Right forelimb (tissue), 1 donor: ENCODE measurements around the gene TESK2.
"Not testable (repeated sequence)": the region's sequence is repeated elsewhere in the genome, so short reads cannot be mapped to it uniquely, and the experiment has no call there.

Experiments
- DNase-seq: peaks from one replicate; pipeline ENCODE4 v3.0.0-alpha.2; 2018

The TESK2 gene

DNA sequence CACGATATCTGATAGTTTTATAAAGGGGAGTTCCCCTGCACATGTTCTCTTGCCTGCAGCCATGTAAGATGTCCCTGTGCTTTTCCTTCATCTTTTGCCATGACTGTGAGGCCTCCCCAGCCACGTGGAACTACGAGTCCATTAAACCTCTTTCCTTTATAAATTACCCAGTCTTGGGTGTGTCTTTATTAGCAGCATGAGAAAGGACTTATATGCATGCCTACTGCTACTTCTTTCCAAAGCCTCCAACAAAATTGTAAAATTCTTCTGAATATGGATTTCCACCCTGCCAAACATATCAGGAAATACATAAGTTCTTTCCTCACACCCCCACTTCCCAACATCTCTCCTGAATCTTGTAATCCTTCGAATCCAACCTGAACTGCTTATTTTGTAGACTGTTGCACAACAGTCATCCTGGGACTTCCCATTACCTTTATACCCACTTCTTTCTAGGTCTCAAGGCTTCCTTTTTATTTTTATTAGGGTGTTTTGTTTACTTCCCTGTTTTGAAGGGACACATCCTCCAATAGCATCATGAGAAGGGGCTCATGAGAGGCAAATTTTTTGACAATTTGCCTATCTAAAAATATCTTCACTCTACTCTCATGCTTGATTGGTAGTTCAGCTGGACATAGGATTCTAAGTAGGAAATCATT, 83.2 kb downstream of the TESK2 start:
- no peak for DNase-seq

DNA sequence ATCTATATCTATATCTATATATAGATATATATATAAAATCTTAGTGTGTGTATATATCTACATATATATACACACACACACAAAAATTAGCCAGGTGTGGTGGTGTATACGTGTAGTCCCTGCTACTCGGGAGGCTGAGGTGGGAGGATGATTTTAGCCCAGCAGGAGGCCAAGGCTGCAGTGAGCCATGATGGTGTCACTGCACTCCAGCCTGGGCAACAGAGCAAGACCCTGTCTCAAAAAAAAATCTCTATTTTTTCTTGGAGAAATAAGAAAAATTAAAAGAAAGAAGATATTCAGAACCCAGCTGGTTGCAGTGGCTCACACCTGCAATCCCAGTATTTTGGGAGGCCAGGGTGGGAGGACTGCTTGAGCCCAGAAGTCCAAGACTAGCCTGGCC, 85.3 kb downstream of the TESK2 start:
- DNase-seq = no peak

DNA sequence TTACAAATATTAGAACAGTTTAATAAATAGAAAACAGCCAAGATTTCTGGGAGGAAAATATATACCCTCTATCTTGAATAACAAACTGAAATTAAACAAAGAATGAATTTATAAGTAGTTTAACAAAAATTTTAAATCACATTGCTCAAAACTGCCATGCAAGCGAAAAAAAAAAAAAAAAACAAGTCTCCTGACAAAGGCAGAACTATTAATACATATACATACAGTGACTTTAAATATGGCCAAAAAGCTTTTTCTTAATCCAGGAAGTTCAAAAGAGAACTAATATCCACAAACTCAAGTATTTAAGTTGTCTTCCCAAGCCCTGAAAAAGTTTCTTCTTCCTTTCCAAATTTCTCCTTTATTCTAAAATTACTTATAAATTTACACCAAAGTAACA, 87.2 kb downstream of the TESK2 start:
- DNase-seq = no peak

DNA sequence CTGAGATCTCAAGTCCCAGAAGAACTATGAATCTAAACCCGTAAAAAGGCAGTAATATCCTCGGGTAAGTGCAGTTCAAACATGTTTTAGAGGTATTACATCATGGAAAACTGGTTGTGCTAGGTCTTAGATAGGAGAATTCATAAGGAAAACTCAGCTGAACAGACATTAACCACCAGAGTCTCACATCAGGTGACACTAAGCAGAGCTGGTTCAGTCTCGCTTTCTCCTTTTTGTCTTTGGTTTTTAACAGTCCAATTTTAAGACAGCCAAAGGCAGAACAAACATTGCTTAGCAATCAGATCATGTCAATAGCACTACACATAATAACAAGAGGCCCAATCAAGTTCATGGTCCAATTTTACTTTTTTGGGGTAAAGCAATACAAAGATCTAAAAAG, 87.7 kb downstream of the TESK2 start:
- DNase-seq = no peak

DNA sequence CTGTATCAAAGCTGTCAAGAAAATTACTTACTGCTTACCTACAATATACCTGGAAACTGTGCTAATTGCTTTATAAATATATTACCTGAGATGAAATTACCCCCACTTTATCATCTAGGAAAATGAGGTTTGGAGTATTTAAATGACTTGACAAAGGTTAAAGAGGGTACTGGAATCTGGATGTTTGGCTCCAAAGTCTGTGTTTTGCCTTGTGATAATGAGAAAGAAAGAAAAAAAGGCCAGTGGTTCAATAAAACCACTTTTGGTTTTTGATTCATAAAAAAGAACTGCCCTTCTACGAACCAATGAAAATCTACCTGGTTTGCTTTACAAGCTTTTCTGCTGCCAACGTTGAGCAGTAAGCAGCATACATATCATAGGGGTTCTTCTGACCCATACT, 89.4 kb downstream of the TESK2 start:
- no peak for DNase-seq

DNA sequence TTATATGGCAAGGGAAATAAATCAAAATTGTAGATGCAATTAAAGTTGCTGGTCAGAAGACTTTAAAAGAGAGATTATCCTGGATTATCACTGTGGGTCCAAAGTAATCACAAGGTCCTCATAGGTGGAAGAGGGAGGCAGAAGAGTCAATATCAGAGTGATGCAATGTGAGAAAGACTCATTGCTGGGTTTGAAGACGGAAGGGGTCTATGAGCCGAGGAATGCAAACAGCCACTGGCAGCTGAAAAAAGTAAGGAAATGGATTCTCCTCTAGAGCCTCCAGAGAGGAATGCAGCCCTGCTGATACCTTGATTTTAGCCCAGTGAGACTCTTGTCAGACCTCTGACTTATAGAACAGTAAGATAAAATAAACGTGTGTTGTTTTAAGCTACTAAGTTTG, 90.9 kb downstream of the TESK2 start:
- no peak for DNase-seq

DNA sequence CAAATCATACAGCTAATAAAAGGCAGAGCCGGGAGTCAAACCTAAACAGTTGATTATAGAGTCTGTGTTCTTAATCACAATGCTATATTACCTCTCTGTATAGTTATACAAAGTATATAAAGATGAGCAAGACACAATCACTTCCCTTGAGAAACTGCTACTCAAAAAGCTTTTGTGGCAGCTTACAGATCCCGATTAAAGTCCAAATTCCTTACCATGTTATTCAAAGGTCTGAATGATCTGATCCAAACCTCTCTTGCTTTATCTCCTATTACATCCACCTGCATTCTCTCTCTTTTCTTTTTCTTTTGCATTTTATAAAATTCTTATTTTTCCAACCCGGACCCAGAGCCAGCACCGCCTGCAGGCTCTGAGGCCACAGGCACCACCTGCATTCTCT, 93.7 kb downstream of the TESK2 start:
- no peak for DNase-seq

DNA sequence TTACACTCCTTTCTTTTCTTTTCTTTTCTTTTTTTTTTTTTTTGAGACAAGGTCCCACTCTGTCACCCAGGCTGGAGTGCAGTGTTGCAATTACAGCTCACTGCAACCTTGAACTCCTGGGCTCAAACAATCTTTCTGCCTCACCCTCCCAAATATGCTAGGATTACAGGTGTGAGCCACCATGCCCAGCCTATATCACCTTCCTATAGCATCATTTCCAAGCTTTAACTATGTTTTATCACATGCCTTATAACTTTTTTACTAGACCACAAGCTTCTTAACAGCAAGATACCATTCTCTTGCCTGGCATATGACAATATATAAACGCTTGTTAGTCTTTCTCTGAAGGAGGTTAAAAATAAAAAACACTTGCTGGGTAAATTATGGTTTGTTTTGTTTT, 95.4 kb downstream of the TESK2 start:
- DNase-seq = no peak

DNA sequence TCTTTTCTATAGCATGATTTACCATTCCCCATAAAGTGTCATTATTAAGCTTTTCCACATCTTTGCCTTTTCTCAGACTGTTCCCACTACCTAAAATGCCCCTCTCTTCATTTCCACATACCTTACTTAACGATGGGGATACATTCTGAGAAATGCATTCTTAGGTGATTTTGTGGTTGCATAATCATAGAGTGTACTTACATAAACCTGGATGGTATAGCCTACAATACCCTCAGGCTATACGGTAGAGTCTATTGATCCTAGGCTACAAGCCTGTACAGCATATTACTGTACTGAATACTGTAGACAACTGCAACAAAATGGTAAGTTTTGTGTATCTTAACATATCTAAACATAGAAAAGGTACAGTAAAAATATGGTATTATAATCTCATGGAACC, 95.9 kb downstream of the TESK2 start:
- no peak for DNase-seq

DNA sequence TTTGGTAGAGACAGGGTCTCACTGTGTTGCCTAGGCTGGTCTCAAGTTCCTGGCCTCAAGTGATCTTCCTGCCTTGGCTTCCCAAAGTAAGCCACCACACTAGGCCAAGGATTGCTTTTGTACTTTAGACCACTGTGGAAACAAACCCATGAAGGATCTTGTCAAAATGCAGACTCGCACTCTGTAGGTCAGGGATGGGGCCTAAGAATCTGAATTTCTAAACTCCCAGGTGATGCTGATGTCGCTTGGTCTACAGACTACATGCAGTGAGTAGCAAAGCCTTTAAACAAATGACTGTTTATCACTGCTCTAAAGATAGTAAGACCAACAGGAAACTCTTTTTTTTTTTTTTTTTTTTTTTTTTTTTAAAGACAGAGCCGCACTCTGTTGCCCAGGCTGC, 96.6 kb downstream of the TESK2 start:
- no peak for DNase-seq

DNA sequence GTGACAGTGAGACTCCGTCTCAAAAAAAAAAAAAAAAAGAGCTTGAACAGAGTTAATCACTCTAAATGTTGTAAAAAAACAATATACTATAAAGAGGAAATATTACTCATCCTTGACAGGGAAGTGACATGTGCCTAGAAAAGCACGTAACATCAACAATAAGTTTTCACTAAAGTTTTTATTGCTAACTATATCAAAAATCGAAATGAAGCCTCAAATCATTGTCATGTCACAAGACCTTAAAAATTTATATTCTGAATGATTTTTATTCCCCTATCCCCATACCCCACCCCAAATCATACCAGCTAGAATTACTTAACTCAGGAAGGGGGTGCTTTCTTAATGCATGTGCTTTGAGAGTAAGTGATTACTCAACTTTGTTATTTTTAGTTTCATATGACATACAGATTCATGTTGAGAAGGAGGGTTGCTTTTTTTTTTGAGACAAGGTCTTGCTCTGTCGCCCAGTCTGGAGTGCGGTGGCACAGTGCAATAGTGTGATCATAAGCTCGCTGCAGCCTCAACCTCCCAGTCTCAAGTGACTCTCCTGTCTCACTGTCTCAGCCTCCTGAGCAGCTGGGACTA, 97.2 kb downstream of the TESK2 start:
- no peak for DNase-seq

DNA sequence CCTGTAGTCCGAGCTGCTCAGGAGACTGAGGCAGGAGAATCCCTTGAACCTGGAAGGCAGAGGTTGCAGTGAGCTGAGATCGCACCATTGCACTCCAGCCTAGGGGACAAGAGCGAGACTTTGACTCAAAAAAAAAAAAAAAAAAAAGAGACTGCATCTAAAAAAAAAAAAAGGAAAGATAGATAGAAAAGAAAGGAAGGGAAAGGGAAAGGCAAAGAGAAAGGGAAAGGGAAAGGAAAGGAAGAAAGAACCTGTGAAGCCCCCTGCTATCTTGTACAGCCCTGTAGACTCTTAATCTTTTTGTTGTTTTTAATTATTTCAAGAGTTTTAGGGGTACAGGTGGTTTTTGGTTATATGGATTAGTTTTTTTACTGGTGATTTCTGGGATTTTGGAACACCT, 104.7 kb downstream of the TESK2 start:
- no peak for DNase-seq

DNA sequence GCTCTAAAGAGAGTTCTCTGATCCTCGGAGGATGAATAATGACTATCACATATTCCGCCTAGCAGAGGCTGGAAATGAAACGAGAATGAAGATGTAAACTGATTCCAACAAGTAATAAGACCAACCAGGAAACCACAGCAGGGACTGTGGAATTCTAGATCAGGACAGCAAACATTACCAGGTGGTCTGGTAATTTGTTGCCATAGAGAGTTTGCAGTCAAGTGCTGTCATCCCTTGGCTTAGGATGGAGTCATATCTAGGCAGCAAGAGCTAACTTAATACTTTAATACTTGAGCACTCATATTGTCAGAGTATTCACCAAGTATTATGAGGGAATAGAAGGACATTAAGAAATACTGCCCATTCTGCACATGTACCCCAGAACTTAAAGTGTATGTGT, 105.7 kb downstream of the TESK2 start:
- no peak for DNase-seq

DNA sequence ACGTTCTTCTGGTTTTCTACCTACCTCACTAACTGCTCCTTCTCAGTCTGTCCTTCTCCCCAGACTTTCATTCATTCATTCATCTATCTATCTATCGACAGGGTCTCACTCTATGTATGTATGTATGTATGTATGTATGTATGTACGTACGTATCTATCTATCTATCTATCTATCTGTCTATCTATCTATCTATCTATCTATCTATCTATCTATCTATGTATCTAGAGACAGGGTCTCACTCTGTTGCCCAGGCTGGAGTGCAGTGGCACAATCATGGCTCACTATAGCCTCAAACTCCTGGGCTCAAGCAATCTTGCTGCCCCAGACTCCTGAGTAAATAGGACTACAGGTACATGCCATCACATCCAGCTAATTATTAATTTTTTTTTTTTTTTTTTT, 106.8 kb downstream of the TESK2 start:
- not testable (repeated sequence) for DNase-seq

DNA sequence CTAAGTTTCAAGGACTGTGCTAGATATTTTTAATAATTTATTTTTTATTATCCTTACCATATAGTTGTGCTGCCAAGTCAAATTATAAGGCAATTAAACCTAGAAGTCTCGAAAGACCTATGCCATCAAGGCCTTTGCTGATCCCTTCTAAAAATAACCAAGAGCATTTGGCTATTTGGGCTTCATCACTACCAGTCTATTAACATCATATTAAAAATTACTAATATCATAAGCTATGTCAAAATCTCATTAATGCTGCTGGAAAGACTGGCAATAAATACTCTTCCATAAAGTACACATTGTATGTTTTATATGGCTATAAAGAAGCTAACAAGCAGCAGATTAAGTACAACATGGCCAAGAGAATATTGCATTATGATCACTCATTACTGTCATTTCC, 107.8 kb downstream of the TESK2 start:
- no peak for DNase-seq

DNA sequence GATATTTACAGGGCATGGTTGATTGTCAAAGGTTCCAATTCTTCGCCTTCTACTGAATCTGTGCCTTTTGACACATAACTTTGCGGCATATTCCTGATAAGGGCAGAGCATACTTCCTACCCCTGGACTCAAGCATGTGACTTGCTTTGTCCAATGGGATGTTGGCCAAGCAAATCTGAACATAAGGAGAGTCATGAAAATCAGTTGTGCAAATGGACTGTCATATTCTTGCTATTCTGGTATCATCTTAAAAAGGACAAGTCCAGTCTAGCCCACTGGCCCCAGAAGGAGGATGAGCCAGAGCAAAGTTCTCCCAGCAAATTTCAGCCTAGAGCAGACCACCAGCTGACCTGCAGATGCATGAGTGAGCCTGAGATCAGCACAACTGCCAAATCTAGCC, 109.7 kb downstream of the TESK2 start:
- DNase-seq = no peak

DNA sequence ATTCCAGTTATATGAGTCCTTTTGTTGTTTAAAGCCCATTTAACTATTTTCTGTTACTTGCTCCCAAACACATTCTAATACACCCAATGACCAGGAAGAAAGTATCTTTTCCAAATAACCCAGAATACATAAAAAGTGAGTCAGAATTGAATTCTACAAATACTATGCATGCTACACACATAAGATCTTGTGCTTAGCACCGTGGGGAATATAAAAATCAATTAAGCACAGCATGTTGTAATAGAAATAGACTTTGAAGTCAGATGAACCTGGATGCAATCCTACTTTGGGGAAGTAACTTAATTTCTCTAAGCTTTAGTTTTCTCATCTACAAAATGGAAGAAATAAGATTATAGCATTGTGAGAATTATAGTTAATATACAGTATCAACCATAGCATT, 110.2 kb downstream of the TESK2 start:
- no peak for DNase-seq

DNA sequence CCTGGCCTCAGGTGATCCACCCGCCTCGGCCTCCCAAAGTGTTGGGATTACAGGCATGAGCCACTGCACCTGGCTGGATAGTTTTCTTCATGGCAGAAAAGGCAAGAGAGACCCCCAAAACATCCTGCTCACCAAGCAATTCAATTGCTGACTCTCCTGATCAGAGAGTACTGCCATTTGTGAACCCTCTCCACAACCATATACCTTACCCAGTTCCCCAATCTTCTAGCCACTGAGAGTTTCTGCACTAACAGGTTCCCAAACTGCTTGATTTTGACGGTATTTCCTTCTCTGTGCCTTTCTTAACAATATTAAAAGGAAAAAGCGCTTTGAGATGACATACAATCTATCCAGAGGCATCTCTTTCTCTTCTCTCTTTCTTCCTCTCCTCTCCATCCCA, 110.8 kb downstream of the TESK2 start:
- no peak for DNase-seq

DNA sequence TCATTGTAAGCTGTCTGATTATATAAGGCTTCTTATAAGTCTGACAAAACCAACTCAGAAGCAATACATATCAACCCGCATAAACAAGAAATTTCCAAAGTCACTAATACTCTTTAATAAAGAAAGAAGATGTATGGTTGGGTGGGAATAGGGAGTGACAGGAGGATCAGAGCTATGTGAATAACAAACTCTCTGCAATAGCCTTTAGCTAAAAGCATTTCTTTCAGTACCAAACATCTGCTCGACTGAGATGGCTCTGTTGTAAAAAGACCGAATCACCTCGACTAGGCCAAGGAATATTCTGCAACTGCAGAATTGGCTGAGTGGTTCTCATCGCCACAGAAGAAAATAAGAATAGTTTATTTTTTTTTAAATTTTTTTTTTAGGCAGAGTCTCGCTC, 111.4 kb downstream of the TESK2 start:
- DNase-seq = no peak

DNA sequence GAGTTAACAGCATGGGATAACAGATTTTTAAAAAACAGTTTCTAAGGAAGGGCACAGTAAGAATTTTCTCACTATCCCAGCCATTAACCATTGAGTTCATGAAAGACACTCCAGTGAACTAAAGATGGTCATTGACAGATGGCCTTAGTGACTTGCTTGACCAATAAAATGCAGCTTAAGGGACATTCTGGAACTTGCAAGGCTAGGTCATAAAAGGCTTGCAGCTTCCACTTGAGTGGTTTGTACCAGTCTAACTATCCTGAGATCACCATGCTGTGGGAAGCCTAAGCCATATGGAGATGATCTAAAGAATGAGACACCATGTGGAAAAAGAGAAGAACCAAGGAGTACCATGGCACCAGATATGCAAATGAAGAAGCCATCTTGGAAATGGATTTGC, 112.8 kb downstream of the TESK2 start:
- no peak for DNase-seq

DNA sequence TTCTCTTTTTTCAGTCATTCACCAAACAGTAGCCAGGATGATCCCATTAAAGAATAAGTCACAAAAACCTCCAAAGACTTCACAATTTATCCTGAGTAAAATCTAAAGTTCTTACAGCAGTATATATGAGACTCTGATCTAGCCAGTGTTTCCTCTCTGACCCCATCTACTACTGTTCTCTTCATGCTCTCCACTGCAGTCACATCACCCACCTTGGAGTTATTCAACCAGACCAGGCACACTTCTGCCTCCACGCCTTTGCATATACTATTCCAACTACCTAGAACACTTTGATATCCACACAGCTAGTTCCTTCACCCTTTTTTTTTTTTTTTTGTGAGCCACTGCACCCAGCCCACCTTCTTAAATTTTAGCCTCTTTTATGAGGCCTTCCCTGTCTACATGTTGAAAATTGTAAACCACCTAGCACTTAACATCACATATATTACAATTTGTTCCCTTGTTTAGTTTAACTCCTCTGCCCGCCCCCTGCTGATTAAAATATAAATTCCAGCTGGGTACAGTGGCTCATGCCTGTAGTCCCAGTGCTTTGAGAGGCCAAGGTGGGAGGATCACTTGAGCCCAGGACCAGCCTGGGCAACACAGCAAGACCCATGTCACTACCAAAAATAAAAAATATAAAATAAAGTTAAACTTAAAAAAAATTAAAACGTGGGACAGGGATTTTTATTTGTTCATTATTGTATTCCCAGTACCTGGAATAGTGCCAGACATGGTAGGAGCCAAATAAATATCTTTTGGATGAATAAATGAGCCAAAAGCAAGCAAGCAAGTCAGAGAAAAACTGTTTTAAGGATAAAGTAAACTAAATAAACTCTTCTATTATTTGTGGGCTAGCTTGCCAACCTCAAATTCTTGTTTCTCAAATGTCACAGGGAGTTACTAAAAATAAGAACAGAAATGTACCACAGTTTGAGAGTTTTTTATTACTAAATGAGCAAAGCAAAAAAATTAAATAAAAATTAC, 115.6 kb downstream of the TESK2 start:
- no peak for DNase-seq

DNA sequence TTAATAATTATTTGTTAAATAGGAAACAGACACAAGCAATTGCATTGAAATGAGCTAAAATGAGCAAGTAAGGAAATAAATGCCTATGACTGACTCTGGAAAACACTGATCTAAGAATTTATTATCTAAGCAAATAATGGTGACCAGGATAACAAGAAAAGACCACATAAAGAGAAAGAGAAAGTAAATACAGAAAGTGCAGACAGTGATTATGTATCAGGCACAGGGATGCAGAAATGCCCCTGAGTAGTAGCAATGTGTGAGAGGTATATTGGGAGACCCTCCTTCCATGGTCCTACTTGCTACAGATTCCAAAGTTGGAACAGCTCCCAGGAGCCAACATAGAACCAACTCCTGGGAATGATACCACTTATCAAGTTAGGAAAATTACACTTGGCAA, 117.4 kb downstream of the TESK2 start:
- DNase-seq = no peak

DNA sequence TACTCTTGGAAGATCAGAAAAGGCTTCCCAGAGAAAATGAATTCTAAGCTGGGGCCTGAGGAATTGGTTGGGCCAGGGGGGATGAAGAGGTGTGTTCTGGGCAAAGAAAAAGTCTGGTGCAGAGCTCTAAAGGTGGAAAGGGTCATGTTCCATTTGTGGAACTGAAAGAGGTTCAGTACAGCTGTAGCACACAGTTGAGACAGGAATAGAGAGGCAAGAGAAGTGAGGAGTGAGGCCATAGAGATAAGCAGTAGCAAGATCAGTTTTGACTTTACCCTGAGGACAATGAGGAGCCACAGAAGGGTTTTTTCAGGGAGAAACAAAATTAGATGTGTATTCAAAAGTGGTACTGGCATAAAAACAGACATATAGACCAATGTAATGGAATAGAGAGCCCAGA, 120.4 kb downstream of the TESK2 start:
- no peak for DNase-seq

DNA sequence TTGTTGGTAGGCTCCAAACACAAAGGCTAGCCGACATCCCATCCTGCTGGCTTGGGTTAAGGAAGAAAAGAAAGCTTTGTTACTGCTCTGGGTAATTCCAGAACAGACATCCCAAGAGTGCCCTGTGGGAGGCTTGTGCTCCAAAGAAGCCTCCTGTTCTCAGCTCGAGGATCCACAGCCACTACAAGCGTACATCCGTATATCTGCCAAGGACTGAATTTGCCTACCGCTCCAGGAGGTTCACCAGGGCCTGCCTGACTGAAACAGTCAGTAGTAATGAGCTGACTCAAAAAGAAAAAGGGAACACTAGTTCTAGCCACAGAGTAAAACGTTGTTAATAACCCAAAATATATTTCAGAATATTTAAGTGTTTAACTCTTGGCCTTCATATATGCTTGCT, 125.9 kb downstream of the TESK2 start:
- DNase-seq = no peak
